GM12878 (cell line): ENCODE data around the gene HSPB7. TPM values are rescaled to one million over a fixed set of nuclear protein-coding genes. Genes with fewer than 3 reads are reported as not detected.

Experiments
- BHLHE40 ChIP-seq, 2 experiments: fragments of 450-650 bp in 1 of 2; IDR thresholded peaks; 2 replicates each; pipeline ENCODE4 v1.6.1; 2011 to 2017; ENCODE audit warnings: low read depth in 2 of 2, borderline replicate concordance in 1 of 2, improper control_type of control experiment in 1 of 2, low read length in 1 of 2, mild to moderate bottlenecking in 1 of 2
- CHD4 ChIP-seq: fragments of 200-600 bp; sonication (generic); IDR thresholded peaks from 2 replicates; pipeline ENCODE4 v1.6.1; 2016; ENCODE audit warnings: mild to moderate bottlenecking
- HDGF ChIP-seq: fragments of 450-650 bp; IDR thresholded peaks from 2 replicates; pipeline ENCODE4 v1.6.1; 2016; ENCODE audit warnings: antibody characterized with exemption
- KLF5 ChIP-seq: fragments of 450-650 bp; IDR thresholded peaks from 2 replicates; pipeline ENCODE4 v1.6.1; 2014; ENCODE audit warnings: mild to moderate bottlenecking; ENCODE audit not compliant: partially characterized antibody
- MEF2A ChIP-seq: IDR thresholded peaks from 2 replicates; pipeline ENCODE4 v1.6.1; 2011; ENCODE audit warnings: low read depth, mild to moderate bottlenecking, low read length, moderate library complexity; ENCODE audit not compliant: insufficient read depth
- MXI1 ChIP-seq: fragments of 150-350 bp; IDR thresholded peaks from 2 replicates; pipeline ENCODE4 v1.6.1; 2011; ENCODE audit warnings: low read depth, mild to moderate bottlenecking, inconsistent platforms, low read length, improper control_type of control experiment
- NR2F1 ChIP-seq: fragments of 450-650 bp; conservative IDR thresholded peaks from 2 replicates; pipeline ENCODE4 v1.6.1; 2017; ENCODE audit warnings: mild to moderate bottlenecking
- POLR2A ChIP-seq: IDR thresholded peaks from 2 replicates; pipeline ENCODE4 v1.6.1; 2011; ENCODE audit warnings: low read depth, mild to moderate bottlenecking, low read length
- RELA ChIP-seq: fragments of 450-650 bp; IDR thresholded peaks from 2 replicates; pipeline ENCODE4 v1.8.0; 2014; ENCODE audit warnings: borderline replicate concordance; ENCODE audit not compliant: partially characterized antibody
- SMC3 ChIP-seq: IDR thresholded peaks from 2 replicates; pipeline ENCODE4 v1.6.1; 2011; ENCODE audit warnings: low read length, improper control_type of control experiment, borderline replicate concordance
- SREBF1 ChIP-seq: IDR thresholded peaks from 2 replicates; pipeline ENCODE4 v1.6.1; 2012; ENCODE audit warnings: mild to moderate bottlenecking, low read length
- SREBF2 ChIP-seq: IDR thresholded peaks from 2 replicates; pipeline ENCODE4 v1.6.1; 2012; ENCODE audit warnings: mild to moderate bottlenecking, low read length
- SUZ12 ChIP-seq: fragments of 200-600 bp; sonication (generic); IDR thresholded peaks from one replicate; pipeline ENCODE4 v1.6.1; 2018; ENCODE audit warnings: antibody characterized with exemption, mild to moderate bottlenecking; ENCODE audit not compliant: unreplicated experiment
- TCF3 ChIP-seq: IDR thresholded peaks from 2 replicates; pipeline ENCODE4 v1.6.1; 2012; ENCODE audit warnings: low read depth, mild to moderate bottlenecking, low read length, borderline replicate concordance; ENCODE audit not compliant: insufficient read depth
- YBX1 ChIP-seq: fragments of 450-650 bp; IDR thresholded peaks from 2 replicates; pipeline ENCODE4 v1.6.1; 2016; ENCODE audit warnings: antibody characterized with exemption
- ZNF207 ChIP-seq: fragments of 450-650 bp; IDR thresholded peaks from 2 replicates; pipeline ENCODE4 v1.6.1; 2014; ENCODE audit warnings: antibody characterized with exemption, mild to moderate bottlenecking, borderline replicate concordance
- ZNF24 ChIP-seq: fragments of 450-650 bp; IDR thresholded peaks from 2 replicates; pipeline ENCODE4 v1.6.1; 2017; ENCODE audit warnings: antibody characterized with exemption, mild to moderate bottlenecking
- polyA plus RNA-seq, 11 experiments: library from polyadenylated mRNA; depleted of rRNA in 4 of 11; unstranded in 6 of 11; stranded (reverse) in 5 of 11; fragments of >200 nt; fragmentation: Nextera tagmentation in 4 of 11; fragmentation: Illumina TruSeq in 1 of 11; extraction: Ambion mirVana in 4 of 11; extraction: Trizol in 1 of 11; gene quantifications; 1 replicate in 1 of 11; 2 replicates in 10 of 11; pipeline versions ENCODE4 v1.2.1 to v1.2.3, GENCODE V29; 2011 to 2016; ENCODE audit warnings: inconsistent platforms in 2 of 11, missing spikeins in 2 of 11, low read depth in 1 of 11
- total RNA-seq, 4 experiments: library from RNA; depleted of rRNA in 3 of 4; stranded (reverse); fragments of >200 nt in 3 of 4; fragmentation: Illumina TruSeq in 1 of 4; extraction: Trizol in 1 of 4; gene quantifications; 2 replicates each; pipeline versions ENCODE4 v1.2.1 to v1.2.3, GENCODE V29; 2013 to 2021
- TF ChIP-seq, protein P1 (sequence below): IDR thresholded peaks from 2 replicates; pipeline ENCODE4 v1.6.1; 2011; ENCODE audit warnings: borderline replicate concordance, low read depth, mild to moderate bottlenecking, moderate library complexity, low read length; ENCODE audit not compliant: insufficient read depth, poor library complexity, severe bottlenecking
- TF ChIP-seq, protein P2 (sequence below): fragments of 450-650 bp; IDR thresholded peaks from 2 replicates; pipeline ENCODE4 v1.6.1; 2017; ENCODE audit warnings: low read depth, mild to moderate bottlenecking, moderate library complexity

Gene HSPB7
- total and polyA plus RNA-seq, 10 of the 15 experiments (the other 5 are each of a cell fraction or from before 2014, with no cell fraction given), result 0.34 TPM; not detected in 9

DNA sequence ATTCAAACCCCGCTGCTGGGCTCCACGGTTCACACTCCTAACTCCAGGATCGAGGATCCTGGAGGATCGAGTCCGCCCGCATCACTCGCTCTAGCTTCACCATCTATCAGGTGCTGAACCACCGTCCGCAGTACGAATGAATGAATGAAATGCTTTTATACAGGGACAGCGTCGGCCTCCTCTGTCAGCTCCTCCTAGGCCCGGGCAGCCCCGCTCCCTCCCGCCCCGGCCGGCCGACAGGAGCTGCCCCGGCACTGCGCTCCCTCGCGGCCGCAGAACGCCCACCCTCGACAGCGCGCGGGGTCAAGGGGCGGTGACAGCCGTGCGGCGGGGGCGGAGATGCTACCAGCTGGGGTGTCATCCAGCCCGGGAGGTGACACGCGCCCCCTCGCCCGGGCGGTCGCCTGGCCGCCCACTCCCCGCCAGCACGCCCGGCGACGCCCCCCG, 42.5 kb downstream of the HSPB7 start (continued):
- TF ChIP-seq CHD4 (no peak), NR2F1 (peak; percentile 95), SUZ12 (no peak), POLR2A (peak; percentile 26; the same call in 1 of the 2 replicates), ZNF207 (0 out of 2 replicates have a peak, but pooled peaks have one; percentile 11), MEF2A (0 out of 2 replicates have a peak, but pooled peaks have one; percentile 26), TCF3 (0 out of 2 replicates have a peak, but pooled peaks have one; percentile 39), SREBF1 (peak; percentile 8; the same call in 1 of the 2 replicates), RELA (peak; percentile 38), HDGF (no peak), MXI1 (peak; percentile 72), SREBF2 (no peak), KLF5 (no peak), SMC3 (0 out of 2 replicates have a peak, but pooled peaks have one; percentile 7), BHLHE40 (IDR thresholded peaks at IDR 0.05; ENCODE audit: borderline replicate concordance in 1 of 2, low read depth in 2 of 2, low read length in 1 of 2) (peak in 1 of 2 experiments; percentile 73; a peak in 2 of 4 replicates), ZNF24 (peak; percentile 93), YBX1 (no peak)
- TF ChIP-seq, protein P1, sequence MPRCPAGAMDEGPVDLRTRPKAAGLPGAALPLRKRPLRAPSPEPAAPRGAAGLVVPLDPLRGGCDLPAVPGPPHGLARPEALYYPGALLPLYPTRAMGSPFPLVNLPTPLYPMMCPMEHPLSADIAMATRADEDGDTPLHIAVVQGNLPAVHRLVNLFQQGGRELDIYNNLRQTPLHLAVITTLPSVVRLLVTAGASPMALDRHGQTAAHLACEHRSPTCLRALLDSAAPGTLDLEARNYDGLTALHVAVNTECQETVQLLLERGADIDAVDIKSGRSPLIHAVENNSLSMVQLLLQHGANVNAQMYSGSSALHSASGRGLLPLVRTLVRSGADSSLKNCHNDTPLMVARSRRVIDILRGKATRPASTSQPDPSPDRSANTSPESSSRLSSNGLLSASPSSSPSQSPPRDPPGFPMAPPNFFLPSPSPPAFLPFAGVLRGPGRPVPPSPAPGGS, result peak; percentile 21
- TF ChIP-seq, protein P2, sequence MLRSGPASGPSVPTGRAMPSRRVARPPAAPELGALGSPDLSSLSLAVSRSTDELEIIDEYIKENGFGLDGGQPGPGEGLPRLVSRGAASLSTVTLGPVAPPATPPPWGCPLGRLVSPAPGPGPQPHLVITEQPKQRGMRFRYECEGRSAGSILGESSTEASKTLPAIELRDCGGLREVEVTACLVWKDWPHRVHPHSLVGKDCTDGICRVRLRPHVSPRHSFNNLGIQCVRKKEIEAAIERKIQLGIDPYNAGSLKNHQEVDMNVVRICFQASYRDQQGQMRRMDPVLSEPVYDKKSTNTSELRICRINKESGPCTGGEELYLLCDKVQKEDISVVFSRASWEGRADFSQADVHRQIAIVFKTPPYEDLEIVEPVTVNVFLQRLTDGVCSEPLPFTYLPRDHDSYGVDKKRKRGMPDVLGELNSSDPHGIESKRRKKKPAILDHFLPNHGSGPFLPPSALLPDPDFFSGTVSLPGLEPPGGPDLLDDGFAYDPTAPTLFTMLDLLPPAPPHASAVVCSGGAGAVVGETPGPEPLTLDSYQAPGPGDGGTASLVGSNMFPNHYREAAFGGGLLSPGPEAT, result no peak
- TF ChIP-seq, all 136 proteins: peak for 25
